Hepatocyte (in vitro differentiated cells): ENCODE data around the gene PPIB.

Experiments used
- EZH2 ChIP-seq: fragments of 200-600 bp; sonication (generic); IDR thresholded peaks from 2 replicates; pipeline ENCODE4 v1.6.1; 2016; ENCODE audit warnings: antibody characterized with exemption, mild to moderate bottlenecking, borderline replicate concordance
- EZH2phosphoT487 ChIP-seq: fragments of 200-600 bp; sonication (generic); IDR thresholded peaks from one replicate; pipeline ENCODE4 v1.6.1; 2018; ENCODE audit warnings: antibody characterized with exemption, mild to moderate bottlenecking, low read depth, moderate library complexity; ENCODE audit not compliant: unreplicated experiment, severe bottlenecking
- TF ChIP-seq, protein P1 (sequence below): fragments of 200-600 bp; sonication (generic); IDR thresholded peaks from 2 replicates; pipeline ENCODE4 v1.5.1; 2016; ENCODE audit warnings: antibody characterized with exemption, mild to moderate bottlenecking; ENCODE audit not compliant: poor library complexity

DNA sequence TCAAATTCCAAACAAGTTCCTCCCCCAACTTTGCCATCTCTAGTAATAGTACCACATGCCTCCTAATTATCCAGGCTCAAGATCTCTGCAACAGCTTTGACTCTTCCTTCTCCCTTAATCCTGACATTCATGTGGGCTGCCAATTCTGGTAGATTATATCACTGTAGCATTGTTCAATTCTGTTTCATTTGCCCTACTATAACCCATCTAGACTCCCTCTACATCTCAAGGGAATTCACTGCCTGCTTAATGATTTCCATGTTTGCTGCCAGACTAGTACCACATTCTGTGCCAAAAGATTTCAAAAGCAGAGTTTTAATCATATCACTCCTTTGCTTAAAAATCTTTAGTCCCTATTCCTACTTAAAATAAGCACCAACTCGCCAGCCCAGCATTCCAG lies 34.6 kb upstream of the PPIB start:
- TF ChIP-seq, protein P1, sequence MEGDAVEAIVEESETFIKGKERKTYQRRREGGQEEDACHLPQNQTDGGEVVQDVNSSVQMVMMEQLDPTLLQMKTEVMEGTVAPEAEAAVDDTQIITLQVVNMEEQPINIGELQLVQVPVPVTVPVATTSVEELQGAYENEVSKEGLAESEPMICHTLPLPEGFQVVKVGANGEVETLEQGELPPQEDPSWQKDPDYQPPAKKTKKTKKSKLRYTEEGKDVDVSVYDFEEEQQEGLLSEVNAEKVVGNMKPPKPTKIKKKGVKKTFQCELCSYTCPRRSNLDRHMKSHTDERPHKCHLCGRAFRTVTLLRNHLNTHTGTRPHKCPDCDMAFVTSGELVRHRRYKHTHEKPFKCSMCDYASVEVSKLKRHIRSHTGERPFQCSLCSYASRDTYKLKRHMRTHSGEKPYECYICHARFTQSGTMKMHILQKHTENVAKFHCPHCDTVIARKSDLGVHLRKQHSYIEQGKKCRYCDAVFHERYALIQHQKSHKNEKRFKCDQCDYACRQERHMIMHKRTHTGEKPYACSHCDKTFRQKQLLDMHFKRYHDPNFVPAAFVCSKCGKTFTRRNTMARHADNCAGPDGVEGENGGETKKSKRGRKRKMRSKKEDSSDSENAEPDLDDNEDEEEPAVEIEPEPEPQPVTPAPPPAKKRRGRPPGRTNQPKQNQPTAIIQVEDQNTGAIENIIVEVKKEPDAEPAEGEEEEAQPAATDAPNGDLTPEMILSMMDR = no peak
- no peak for TF ChIP-seq EZH2
- no peak for TF ChIP-seq EZH2phosphoT487
